Astrocyte (in vitro differentiated cells and primary cell): ENCODE measurements around the gene POLA1. TPM values are rescaled to one million over a fixed set of nuclear protein-coding genes. Genes with fewer than 3 reads are reported as not detected.

Experiments
- DNase-seq: peaks from one replicate; pipeline ENCODE4 v3.0.0-alpha.2; 2010; ENCODE audit warnings: low read depth
- FAIRE-seq: peaks from 2 replicates; lab custom pipeline; 2011; peaks lifted over from hg19 to GRCh38; lab: Jason Lieb, UNC
- H2AFZ ChIP-seq: 2 replicates; pipeline ENCODE4 v1.6.0; 2012; ENCODE audit warnings: low read depth, low read length, inconsistent platforms
- H3K27ac ChIP-seq: 2 replicates; pipeline ENCODE4 v1.5.1; 2011; ENCODE audit warnings: low read depth, low read length, inconsistent platforms
- H3K27me3 ChIP-seq: 2 replicates; pipeline ENCODE4 v1.6.0; 2011; ENCODE audit warnings: low read length, inconsistent platforms; ENCODE audit not compliant: insufficient read depth
- H3K36me3 ChIP-seq: 2 replicates; pipeline ENCODE4 v1.5.1; 2011; ENCODE audit warnings: low read length, inconsistent platforms; ENCODE audit not compliant: insufficient read depth
- H3K4me1 ChIP-seq: 2 replicates; pipeline ENCODE4 v1.5.1; 2011; ENCODE audit warnings: low read length, inconsistent platforms; ENCODE audit not compliant: insufficient read depth
- H3K4me2 ChIP-seq: 2 replicates; pipeline ENCODE4 v1.6.0; 2012; ENCODE audit warnings: low read length, inconsistent platforms
- H3K4me3 ChIP-seq: 2 replicates; pipeline ENCODE4 v1.5.1; 2011; ENCODE audit warnings: low read depth, mild to moderate bottlenecking, low read length, inconsistent platforms; ENCODE audit not compliant: insufficient read depth
- H3K79me2 ChIP-seq: 2 replicates; pipeline ENCODE4 v1.6.0; 2012; ENCODE audit warnings: mild to moderate bottlenecking, low read length, inconsistent platforms; ENCODE audit not compliant: insufficient read depth
- H3K9ac ChIP-seq: 2 replicates; pipeline ENCODE4 v1.6.0; 2012; ENCODE audit warnings: mild to moderate bottlenecking, low read length, inconsistent platforms
- H3K9me3 ChIP-seq: 2 replicates; pipeline ENCODE4 v1.5.1; 2012; ENCODE audit warnings: low read depth, mild to moderate bottlenecking, low read length, inconsistent platforms; ENCODE audit not compliant: insufficient read depth
- H4K20me1 ChIP-seq: 2 replicates; pipeline ENCODE4 v1.6.0; 2012; ENCODE audit warnings: low read length, inconsistent platforms; ENCODE audit not compliant: insufficient read depth
- H3K27ac Mint-ChIP-seq: one replicate; pipeline ENCODE4 v1.8.0; 2021; ENCODE audit warnings: mild to moderate bottlenecking, mixed read lengths; ENCODE audit not compliant: unreplicated experiment
- H3K27me3 Mint-ChIP-seq: one replicate; pipeline ENCODE4 v1.8.0; 2021; ENCODE audit warnings: low read depth, mixed read lengths; ENCODE audit not compliant: unreplicated experiment
- H3K36me3 Mint-ChIP-seq: one replicate; pipeline ENCODE4 v1.8.0; 2021; ENCODE audit warnings: low read depth, mixed read lengths; ENCODE audit not compliant: unreplicated experiment
- H3K4me1 Mint-ChIP-seq: one replicate; pipeline ENCODE4 v1.8.0; 2021; ENCODE audit warnings: low read depth, mixed read lengths; ENCODE audit not compliant: unreplicated experiment
- H3K4me3 Mint-ChIP-seq: one replicate; pipeline ENCODE4 v1.8.0; 2021; ENCODE audit warnings: mild to moderate bottlenecking, moderate library complexity, mixed read lengths; ENCODE audit not compliant: unreplicated experiment
- H3K9me3 Mint-ChIP-seq: one replicate; pipeline ENCODE4 v1.8.0; 2021; ENCODE audit warnings: mild to moderate bottlenecking, mixed read lengths; ENCODE audit not compliant: unreplicated experiment
- EZH2 ChIP-seq: IDR thresholded peaks from 2 replicates; pipeline ENCODE4 v1.6.1; 2012; ENCODE audit warnings: mild to moderate bottlenecking, low read length, inconsistent platforms; ENCODE audit not compliant: insufficient read depth
- total RNA-seq: library from RNA; stranded (reverse); gene quantifications from 2 replicates; pipeline ENCODE4 v1.2.1, GENCODE V29; 2021
- TF ChIP-seq, protein P1 (sequence below): IDR thresholded peaks from 2 replicates; pipeline ENCODE4 v1.5.1; 2011; ENCODE audit warnings: low read depth, mild to moderate bottlenecking, inconsistent platforms, low read length, moderate library complexity; ENCODE audit not compliant: insufficient read depth

The POLA1 gene
- total RNA-seq, 1 donor from 2014 or later = 4.9 TPM

GRCh38 chrX:24728530-24728929, 34.8 kb downstream of the POLA1 start:
- Histone ChIP-seq H3K4me3 (no peak overlapping the region), H3K9ac (no peak overlapping the region), H3K79me2 (no peaks in the 10 kb centered on the region), H3K27ac (no peak overlapping the region), H3K36me3 (no peaks in the 10 kb centered on the region), H3K4me1 (no peaks in the 10 kb centered on the region), H3K27me3 (no peaks in the 10 kb centered on the region), H3K9me3 (no peaks in the 10 kb centered on the region), H3K4me2 (no peak overlapping the region), H2AFZ (no peak overlapping the region), H4K20me1 (no peaks in the 10 kb centered on the region)
- DNase-seq = no peak
- no peaks in the 10 kb centered on the region for H3K4me1 Mint-ChIP-seq
- no peaks in the 10 kb centered on the region for H3K27me3 Mint-ChIP-seq
- no peaks in the 10 kb centered on the region for H3K36me3 Mint-ChIP-seq
- no peak overlapping the region for H3K27ac Mint-ChIP-seq
- FAIRE-seq = no peak
- H3K4me3 Mint-ChIP-seq = no peak overlapping the region
- TF ChIP-seq, protein P1, sequence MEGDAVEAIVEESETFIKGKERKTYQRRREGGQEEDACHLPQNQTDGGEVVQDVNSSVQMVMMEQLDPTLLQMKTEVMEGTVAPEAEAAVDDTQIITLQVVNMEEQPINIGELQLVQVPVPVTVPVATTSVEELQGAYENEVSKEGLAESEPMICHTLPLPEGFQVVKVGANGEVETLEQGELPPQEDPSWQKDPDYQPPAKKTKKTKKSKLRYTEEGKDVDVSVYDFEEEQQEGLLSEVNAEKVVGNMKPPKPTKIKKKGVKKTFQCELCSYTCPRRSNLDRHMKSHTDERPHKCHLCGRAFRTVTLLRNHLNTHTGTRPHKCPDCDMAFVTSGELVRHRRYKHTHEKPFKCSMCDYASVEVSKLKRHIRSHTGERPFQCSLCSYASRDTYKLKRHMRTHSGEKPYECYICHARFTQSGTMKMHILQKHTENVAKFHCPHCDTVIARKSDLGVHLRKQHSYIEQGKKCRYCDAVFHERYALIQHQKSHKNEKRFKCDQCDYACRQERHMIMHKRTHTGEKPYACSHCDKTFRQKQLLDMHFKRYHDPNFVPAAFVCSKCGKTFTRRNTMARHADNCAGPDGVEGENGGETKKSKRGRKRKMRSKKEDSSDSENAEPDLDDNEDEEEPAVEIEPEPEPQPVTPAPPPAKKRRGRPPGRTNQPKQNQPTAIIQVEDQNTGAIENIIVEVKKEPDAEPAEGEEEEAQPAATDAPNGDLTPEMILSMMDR = no peak
- TF ChIP-seq EZH2 = no peak
- no peaks in the 10 kb centered on the region for H3K9me3 Mint-ChIP-seq

DNA sequence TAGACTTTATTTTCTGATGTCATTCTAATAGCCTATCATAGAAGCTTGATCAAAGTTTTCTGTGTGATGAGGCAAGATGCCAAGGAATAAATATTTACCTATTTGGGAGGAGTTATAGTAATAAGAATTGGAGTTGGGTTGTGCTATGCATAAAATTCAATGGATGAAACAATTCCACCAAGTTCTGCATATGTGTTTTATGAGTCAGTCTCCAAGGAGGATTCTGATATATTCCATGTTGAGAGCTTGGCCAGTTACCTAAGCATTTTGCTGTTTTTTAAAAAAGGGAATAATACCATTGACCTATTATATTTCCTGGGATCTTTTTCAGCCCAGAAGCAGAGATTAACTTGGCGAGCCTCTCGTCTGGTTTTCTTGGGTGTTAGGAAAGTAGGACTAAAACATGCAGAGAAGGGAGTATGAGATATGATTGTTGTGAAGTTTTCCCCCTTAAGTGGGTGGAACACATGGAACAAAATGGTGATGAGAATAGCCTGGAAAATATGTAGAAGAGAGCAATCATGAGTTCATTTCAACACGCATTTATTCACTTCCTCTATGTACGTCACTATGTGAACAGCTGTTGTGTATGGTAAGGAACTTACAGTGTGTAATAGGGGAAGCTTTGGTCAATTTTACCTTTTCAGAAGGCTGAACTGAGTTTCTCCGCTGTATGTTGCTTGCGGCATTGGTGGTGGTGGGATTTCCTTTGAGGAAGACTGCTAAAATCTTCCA, 39.2 kb downstream of the POLA1 start:
- Histone ChIP-seq H3K4me2 (no peak overlapping the region), H3K9me3 (no peaks in the 10 kb centered on the region), H4K20me1 (no peaks in the 10 kb centered on the region), H3K79me2 (no peaks in the 10 kb centered on the region), H3K27ac (no peak overlapping the region), H3K9ac (no peak overlapping the region), H3K4me3 (no peak overlapping the region), H3K36me3 (no peaks in the 10 kb centered on the region), H3K4me1 (no peaks in the 10 kb centered on the region), H2AFZ (no peak overlapping the region), H3K27me3 (no peaks in the 10 kb centered on the region)
- H3K4me1 Mint-ChIP-seq = no peaks in the 10 kb centered on the region
- H3K36me3 Mint-ChIP-seq = no peaks in the 10 kb centered on the region
- FAIRE-seq (peak; percentile 43), DNase-seq (no peak)
- no peaks in the 10 kb centered on the region for H3K9me3 Mint-ChIP-seq
- no peak for TF ChIP-seq EZH2
- TF ChIP-seq, protein P1 = no peak
- no peaks in the 10 kb centered on the region for H3K27me3 Mint-ChIP-seq
- no peak overlapping the region for H3K4me3 Mint-ChIP-seq
- H3K27ac Mint-ChIP-seq = no peak overlapping the region

GRCh38 chrX:24741330-24741729, 47.6 kb downstream of the POLA1 start:
- Histone ChIP-seq H3K27ac (no peak overlapping the region), H3K36me3 (no peaks in the 10 kb centered on the region), H3K4me3 (no peak overlapping the region), H3K27me3 (no peaks in the 10 kb centered on the region), H3K79me2 (no peaks in the 10 kb centered on the region), H4K20me1 (no peaks in the 10 kb centered on the region), H3K9ac (no peak overlapping the region), H3K4me1 (no peaks in the 10 kb centered on the region), H3K9me3 (no peaks in the 10 kb centered on the region), H3K4me2 (peak overlapping the region; percentile 9), H2AFZ (no peak overlapping the region)
- FAIRE-seq (peak; percentile 92), DNase-seq (no peak)
- no peaks in the 10 kb centered on the region for H3K4me1 Mint-ChIP-seq
- no peaks in the 10 kb centered on the region for H3K9me3 Mint-ChIP-seq
- no peak overlapping the region for H3K4me3 Mint-ChIP-seq
- TF ChIP-seq, protein P1 = no peak
- no peak for TF ChIP-seq EZH2
- H3K27ac Mint-ChIP-seq = no peak overlapping the region
- H3K27me3 Mint-ChIP-seq = no peaks in the 10 kb centered on the region
- no peaks in the 10 kb centered on the region for H3K36me3 Mint-ChIP-seq
